Spleen (tissue), 7 donors: ENCODE data around the gene ENC1.

ENCODE experiments used
- CTCF ChIP-seq, 11 experiments: fragments of 200-600 bp in 7 of 11; fragments of 450-650 bp in 4 of 11; sonication (generic) in 4 of 11; IDR thresholded peaks in 8 of 11; conservative IDR thresholded peaks in 3 of 11; 1 replicate in 7 of 11; 2 replicates in 4 of 11; pipeline versions ENCODE4 v1.4.0 to v1.8.0; 2016 to 2021; ENCODE audit warnings: antibody characterized with exemption in 11 of 11, inconsistent platforms in 4 of 11, mild to moderate bottlenecking in 1 of 11
- POLR2A ChIP-seq, 3 donors: fragments of 450-650 bp; IDR thresholded peaks; one replicate each; pipeline ENCODE4 v1.5.1; 2017; ENCODE audit warnings: antibody characterized with exemption in 3 of 3, mild to moderate bottlenecking in 1 of 3
- donor health status: DM: no; HTN: no; CAD: no; lungs with moderate emphysema.
- donor health status: DM: no; HTN: no; CAD: no.
- donor health status: DM: no; HTN: no; CAD: no.

GRCh38 chr5:74579215-74579614, 61.3 kb downstream of the ENC1 start:
- TF ChIP-seq CTCF (IDR thresholded peaks at IDR 0.05 in 8 of 11, conservative IDR thresholded peaks at IDR 0.05 in 3 of 11), result no peak
- no peak for TF ChIP-seq POLR2A (IDR thresholded peaks at IDR 0.05)
